ENCODE results near the gene TBC1D22A. TPM values are rescaled to one million over a fixed set of nuclear protein-coding genes. Genes with fewer than 3 reads are reported as not detected.

The TBC1D22A gene
- total and polyA plus RNA-seq, 10 of the 15 experiments (the other 5 are each of a cell fraction or from before 2014, with no cell fraction given), result 0.63 to 44.7 (median 27.4) TPM

GRCh38 chr22:47022075-47022473 is 259.6 kb downstream of the TBC1D22A start:
- Histone ChIP-seq H3K9ac (ENCODE audit: control insufficient read depth, insufficient read depth, low read length) (no peak overlapping the region), H3K4me3 (no peak overlapping the region), H3K27ac (ENCODE audit: control insufficient read depth, insufficient read depth) (no peak overlapping the region), H3K36me3 (ENCODE audit: control insufficient read depth in 2 of 2, insufficient read depth in 2 of 2, low read length in 1 of 2) (peaks cover 0 to 3% of the 10 kb centered on the region in 2 experiments; a peak in 3 of 4 replicates), H3K9me3 (replicated peaks; ENCODE audit: control insufficient read depth, insufficient read depth, low read length) (peaks cover 19% of the 10 kb centered on the region; the same call in 2 of the 3 replicates), H2AFZ (ENCODE audit: control insufficient read depth, low read depth, low read length) (no peak overlapping the region), H3K79me2 (ENCODE audit: control insufficient read depth, insufficient read depth, low read length) (no peaks in the 10 kb centered on the region; the same call in 1 of the 2 replicates), H4K20me1 (ENCODE audit: control insufficient read depth, insufficient read depth) (no peaks in the 10 kb centered on the region), H3K4me1 (ENCODE audit: control insufficient read depth, insufficient read depth, low read length) (no peaks in the 10 kb centered on the region), H3K27me3 (replicated peaks in 1 of 2; ENCODE audit: control insufficient read depth in 2 of 2, insufficient read depth in 2 of 2, low read length in 1 of 2) (no peaks in the 10 kb centered on the region), H3K4me2 (ENCODE audit: control insufficient read depth, insufficient read depth) (no peak overlapping the region)
- in situ Hi-C loops (cut with MboI), result loop anchor here (10.0 kb wide), 1 partner anchor 63 kb away; no protein-coding TSS in a partner anchor
- DNase-seq (ENCODE audit: low read depth, low spot score) (no peak), ATAC-seq (no peak), FAIRE-seq (no peak)
- TF ChIP-seq CBX3 (IDR thresholded peaks at IDR 0.05; ENCODE audit: borderline replicate concordance, low read depth) (no peak), POLR2A (IDR thresholded peaks at IDR 0.05; ENCODE audit: low read depth, low read length) (no peak), EGR1 (IDR thresholded peaks at IDR 0.05; ENCODE audit: borderline replicate concordance in 1 of 2, low read depth in 2 of 2, low read length in 2 of 2) (no peak), ATF7 (IDR thresholded peaks at IDR 0.05; ENCODE audit: low read depth) (no peak), TCF3 (IDR thresholded peaks at IDR 0.05; ENCODE audit: borderline replicate concordance, insufficient read depth, low read depth, low read length) (no peak), NFXL1 (IDR thresholded peaks at IDR 0.05; ENCODE audit: borderline replicate concordance) (no peak), RFX5 (IDR thresholded peaks at IDR 0.05; ENCODE audit: low read depth, low read length) (no peak), BCL3 (IDR thresholded peaks at IDR 0.05; ENCODE audit: borderline replicate concordance, insufficient read depth, low read depth, low read length, poor library complexity, severe bottlenecking) (no peak), FOS (IDR thresholded peaks at IDR 0.05; ENCODE audit: borderline replicate concordance, extremely low read depth, insufficient read length) (no peak), JUNB (IDR thresholded peaks at IDR 0.05) (no peak)
- RAD21 ChIA-PET (ENCODE audit: unreplicated experiment), result no interaction called here
- intact Hi-C loops (cut with micrococcal nuclease; ENCODE audit: unreplicated experiment), result no loop called here
- SMC1A ChIA-PET (ENCODE audit: uncharacterized antibody, unreplicated experiment), result no interaction called here
- 69% methylated on average over 3 of the region's 3 CpGs for WGBS (ENCODE audit: insufficient coverage, insufficient replicate concordance, low lambda C conversion rate, missing lambda C conversion rate)
- POLR2A ChIA-PET, result no interaction called here
- CTCF ChIA-PET, result no interaction called here
- BruUV-seq (replicated peaks), result no TSS peak

Measured in GM12878 (cell line).